NAMALWA (cell line): ENCODE results near the gene SASH3.

Experiments used
- DNase-seq: peaks from one replicate; pipeline ENCODE4 v3.0.0-alpha.2; 2015; ENCODE audit warnings: low spot score

Gene SASH3

DNA sequence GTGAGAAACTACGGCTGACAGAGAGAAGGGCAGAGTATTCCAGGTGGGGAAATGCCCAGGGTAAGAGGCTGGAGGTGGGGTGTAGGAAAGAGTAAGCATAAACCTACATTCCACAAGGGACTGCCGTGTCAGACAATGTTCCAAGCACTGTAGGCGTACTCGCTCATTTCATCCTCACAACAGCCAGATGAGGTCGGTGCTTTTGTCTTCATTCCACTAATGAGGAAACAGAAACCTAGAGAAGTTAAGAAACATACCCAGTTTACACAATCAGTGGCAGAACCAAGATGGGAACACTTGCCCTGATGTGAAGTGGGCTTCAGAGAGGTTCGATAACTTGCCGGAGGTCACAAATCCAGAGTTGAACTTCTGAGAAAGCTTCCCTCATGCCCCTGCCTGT is 4.6 kb downstream of the SASH3 start:
- no peak for DNase-seq

DNA sequence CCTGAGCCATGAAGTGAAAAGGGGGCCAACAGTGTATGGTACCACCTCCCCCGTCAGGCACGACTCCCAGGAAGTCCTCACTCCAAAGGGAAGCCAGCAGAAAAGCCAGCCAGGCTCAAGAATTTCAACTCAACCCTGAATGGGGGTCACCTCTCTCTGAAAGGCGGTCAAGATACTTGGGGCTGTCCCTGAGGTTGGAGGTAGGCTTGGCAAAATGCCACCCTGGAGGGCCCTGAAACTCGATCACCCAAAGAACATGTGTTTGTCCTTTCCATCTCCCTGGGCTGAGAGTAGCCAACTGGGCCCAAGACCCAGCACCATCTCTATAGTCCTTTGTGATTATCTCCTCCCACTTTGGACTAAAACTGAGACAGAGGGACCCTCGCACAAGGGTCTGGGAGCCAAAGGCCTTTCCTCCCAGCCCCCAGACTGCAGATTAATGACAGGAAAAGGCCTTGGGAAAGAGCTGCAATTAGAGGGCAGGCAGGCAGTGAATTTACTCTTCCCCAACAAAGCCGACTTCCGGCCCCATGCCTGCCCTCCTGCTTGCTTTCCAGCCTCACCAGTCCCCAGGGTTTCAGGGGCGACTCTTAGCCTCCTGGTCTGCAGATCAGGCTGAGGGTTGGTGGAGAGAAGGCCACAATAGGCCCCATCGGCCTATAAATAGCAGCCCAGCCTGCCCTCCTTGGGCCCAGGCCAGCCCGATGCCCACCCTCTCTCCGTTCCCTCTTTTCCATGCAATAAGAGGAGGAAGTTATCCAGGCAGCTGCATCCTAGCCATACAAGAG is 5.6 kb downstream of the SASH3 start:
- no peak for DNase-seq

DNA sequence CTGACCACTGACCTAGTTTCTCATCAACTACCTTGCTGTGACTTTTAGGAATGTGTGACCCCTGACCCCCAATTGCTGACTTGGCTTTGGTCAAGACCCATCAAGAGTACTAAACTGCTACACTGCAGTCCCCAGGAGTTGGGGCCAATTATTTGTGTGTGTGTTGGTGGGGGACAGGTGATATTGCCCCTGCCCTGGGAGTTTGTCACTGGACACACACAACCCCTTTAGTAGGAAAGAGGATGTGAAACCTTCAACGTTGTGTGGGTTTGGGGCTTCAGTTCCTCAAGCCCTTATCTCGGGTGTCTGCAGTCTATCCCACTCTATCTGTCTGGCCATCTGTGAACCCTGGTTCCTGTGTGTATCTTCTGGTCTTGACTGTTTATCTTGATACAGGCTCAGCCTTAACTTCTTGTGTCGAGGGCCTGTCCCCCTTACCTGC is 6.5 kb downstream of the SASH3 start:
- DNase-seq = peak; percentile 69

DNA sequence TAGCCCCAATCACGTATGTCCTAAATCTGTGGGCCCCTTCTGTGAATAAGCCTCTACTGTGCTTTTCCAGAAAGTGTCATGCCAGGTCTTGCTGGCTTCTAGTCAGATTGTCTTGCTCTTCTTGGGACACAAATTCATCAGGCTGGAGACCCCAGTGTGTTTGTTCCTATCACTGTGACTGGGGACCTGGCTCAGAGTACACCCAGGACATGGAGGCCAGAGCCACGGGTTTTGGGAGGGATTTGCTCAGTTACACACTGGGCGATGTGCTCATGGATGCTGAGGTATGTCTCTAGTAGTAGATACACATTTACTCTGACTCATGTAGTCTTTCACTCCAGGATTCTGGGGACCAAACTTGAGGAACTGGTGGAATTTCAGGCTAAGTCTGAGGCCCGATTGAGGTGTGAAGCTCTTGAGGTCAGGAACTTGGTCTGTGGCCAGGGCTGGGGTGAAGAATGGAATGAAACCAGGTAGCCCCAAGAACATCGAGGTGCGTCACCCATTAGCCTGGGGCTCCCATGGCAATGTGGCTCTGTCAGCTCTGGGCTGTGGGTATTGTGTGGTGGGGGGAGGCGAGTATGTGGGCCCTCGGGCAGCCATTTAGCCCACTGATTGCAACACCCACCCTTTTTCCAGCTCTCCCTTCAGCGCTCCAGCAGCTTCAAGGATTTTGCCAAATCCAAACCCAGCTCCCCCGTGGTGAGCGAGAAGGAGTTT is 7.7 kb downstream of the SASH3 start:
- no peak for DNase-seq

DNA sequence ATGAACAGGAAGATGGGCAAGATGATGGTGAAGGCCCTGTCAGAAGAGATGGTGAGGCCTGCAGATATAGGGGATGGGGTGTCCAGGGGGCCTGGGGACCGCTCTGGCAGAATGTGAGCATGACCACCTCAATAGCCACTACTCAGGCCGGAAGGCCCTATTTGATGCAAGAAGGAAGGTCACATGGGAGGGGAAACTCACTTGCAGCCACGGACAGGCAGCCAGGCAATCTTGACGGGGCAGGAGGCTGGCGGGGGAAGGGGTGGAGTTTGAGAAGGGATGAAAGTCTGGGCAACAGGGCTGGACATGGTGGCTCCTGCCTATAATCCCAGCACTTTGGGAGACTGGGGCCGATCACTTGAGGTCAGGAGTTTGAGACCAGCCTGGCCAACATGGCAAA is 8.8 kb downstream of the SASH3 start:
- DNase-seq = no peak

DNA sequence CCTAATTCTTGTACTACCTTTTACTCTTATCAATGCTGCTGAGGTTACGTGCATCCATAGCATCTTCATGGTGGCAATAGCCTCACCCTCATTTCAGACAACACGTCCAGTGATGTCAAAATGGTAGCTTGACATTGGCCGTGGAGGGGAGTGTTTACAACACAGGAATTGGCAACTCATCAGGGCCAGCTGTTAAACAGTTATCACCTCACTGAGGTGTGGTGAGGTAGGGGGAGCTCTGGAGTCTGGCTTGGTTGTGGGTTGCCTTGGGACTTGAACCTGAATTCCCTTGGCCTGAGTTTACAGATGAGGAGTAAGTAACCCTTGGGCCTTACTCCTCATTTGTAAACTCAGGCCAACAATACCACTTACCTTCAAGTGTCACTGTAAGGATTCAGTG is 10.4 kb downstream of the SASH3 start:
- DNase-seq = no peak

DNA sequence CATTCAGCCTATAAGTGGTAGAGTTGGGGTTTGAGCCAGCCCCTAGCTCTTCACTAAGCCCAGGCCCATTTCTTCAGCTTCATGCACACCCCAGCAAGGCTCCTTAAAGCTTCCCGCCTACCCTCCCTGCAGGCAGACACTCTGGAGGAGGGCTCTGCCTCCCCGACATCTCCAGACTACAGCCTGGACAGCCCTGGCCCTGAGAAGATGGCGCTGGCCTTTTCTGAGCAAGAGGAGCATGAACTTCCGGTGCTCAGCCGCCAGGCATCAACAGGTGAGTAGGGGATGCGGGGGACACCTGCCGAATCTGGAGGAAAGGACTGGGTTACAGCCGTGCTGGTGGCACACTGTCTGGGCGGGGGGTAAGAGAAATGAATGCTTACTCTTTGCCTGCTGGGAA is 11.1 kb downstream of the SASH3 start:
- DNase-seq = no peak

DNA sequence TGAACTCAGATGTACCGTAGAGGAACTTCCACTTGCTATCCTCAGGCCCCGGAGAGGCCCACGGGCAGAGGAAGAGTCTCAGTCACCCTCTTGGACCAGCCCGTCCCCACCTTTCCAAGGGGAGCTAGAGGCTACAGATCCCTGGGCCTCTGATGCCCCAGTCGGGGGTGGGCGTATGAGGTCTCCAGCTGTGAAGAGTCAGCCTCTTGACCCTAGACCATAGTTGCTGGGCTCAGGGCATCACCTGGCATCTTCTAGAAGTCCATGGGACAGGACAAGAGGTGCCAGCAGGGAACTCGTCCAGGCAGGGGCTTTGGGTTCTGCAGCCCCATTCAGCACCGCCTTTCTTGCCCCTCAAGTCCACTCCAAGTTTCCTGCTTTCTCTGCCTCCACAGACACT is 11.6 kb downstream of the SASH3 start:
- DNase-seq = no peak

DNA sequence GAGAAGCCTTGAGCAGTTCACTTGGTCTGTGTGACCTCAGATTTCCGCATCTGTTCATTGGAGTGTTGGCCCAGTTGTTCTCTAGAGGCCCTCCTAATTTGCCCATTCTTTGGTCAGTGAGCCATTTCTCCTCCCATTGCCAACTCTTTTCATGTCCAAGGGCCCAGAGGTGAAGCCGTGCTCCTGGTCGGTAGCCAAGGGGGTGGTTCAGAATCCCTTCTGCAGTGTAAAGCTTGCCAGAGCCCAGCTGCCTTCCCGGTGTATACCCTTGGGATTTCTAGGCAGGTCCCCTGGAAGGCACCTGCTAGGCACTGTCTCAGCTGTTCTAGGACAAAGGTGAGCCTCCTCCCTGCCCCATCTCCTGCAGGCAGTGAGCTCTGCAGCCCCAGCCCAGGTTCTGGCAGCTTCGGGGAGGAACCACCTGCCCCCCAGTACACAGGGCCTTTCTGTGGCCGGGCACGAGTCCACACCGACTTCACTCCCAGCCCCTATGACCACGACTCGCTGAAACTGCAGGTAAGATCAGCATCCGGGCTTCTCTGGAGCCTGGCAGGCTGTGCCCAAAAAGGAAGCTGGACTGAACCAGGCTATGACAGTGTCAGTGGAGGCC is 12.3 kb downstream of the SASH3 start:
- DNase-seq = no peak

DNA sequence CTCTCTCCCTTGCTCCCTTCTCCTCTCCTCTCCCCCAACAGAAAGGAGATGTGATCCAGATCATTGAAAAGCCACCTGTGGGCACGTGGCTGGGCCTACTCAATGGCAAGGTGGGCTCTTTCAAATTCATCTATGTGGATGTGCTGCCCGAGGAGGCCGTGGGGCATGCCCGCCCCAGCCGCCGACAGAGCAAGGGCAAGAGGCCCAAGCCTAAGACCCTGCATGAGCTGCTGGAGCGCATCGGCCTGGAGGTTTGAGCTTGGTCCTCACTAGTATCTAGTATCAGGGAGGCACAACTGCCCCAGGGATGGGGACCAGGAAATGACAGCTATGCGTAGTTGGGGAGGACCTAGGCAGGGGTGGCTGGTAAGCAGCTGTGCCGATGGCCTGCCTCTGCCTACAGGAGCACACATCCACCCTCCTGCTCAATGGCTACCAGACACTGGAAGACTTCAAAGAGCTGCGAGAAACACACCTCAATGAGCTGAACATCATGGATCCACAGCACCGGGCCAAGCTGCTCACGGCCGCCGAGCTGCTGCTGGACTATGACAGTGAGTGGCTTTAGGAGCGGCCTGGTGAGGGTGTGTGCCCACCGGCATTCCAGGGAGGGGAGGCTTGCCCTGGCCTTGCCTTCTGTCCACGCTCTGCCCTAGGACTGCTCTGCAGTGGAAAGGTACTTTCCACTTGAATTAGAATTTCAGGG is 13.0 kb downstream of the SASH3 start:
- no peak for DNase-seq

DNA sequence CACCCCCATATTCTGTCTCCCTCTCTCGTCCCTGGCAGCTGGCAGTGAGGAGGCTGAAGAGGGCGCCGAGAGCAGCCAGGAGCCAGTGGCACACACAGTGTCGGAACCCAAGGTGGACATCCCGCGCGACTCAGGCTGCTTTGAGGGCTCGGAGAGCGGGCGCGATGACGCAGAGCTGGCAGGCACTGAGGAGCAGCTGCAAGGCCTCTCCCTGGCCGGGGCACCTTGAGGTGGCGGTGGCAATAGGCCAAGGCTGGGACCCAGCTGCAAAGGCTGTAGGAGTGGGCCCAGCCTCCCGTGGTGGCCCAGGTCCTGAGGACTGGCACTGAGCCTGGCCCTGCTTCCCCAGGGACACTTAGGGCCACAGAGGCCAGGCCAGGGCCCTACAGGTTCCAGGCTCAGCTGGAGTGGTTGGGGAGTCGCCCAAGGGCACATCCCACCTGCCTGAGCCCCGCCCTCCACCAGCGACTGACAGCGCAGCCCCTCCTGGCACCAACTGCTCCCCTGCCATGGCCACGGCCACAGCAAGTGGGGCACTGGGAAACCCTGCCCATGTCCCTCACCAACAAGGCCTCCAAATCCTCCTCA is 13.9 kb downstream of the SASH3 start:
- no peak for DNase-seq

DNA sequence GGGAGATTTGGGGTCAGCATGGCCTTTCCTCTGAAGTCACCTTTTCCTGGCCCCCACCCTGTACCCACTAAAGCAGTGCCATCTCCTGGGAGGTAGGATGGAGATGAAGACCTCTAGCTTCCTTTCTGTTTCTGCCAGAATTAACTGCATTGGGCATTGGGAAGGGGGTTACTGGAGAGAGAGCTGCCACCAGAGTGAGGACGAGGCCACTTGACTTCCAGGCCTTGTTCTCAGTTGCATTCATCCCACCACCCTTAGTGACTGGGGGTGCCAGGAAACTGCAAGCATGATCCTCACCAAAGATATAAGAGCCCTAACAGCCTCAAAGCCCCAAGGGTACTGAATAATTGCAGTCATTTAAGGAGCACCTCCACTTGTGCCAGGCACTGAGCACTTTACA is 15.8 kb downstream of the SASH3 start:
- no peak for DNase-seq

DNA sequence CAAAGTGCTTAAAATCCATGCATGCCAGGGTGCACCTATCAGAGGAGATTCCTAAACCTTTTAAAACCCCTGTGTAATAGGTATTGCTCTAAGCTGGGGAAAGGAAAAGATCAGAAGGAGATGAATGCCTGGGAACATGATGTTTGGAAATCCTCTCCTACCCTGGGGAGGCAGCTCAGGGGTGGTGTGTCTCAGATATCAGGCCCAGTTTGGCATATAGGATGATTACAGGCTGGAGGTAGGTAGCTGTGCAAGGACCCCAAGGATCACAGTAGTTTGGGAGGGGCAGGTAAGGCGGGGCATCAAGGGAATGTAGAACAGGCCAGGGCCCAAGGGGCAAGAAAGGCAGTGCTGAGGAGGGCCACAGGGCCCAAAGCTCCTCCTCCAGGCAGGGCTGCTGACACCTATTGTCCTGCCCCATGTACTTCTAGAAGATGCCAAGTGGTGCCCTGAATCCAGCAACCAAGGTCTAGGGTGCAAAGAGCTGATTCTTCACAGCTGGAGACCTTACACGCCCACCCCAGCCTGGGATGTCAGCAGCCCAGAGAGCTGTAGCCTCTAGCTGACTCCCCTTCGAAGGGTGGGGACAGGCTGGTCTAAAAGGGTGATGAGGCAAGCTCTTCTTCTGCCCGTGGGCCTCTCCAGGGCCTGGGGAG is 17.6 kb downstream of the SASH3 start:
- no peak for DNase-seq

DNA sequence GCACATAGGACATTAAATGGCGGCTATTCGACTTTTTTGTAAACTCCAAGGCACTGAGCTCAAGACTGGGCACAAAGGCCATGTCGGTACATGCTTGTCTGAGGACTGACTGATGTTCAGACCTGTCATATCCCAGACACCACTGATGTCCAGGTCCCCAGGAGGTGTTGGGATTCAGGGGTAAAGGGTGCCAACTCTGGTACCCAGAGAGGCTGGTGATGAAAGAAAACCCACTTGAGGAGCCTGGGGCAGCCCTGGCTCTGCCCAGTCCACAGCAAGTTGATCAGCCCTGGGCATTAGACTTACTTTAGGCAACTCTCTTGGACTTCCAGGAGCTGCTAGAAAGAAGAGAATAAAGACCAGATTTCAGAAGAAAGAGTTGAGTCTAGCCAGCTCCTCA is 18.7 kb downstream of the SASH3 start:
- DNase-seq = no peak

DNA sequence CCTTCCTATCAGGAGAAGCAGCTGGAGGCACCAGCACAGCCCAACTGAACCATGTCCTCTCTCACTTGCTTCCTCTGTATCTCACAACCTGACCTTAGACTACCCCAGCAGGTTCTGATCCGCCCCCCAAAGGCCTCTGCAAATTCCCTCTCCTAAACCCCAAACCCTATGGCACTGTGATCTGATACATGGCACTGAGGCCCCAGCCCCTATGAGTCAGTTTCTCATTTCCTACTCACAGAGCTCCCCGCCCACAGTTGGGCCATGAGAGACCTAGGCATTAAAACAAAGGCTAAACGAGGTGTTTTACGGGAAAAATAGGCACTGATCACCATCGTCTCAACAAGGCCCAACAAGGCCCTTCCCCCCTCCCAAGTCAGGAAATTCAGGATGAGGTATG is 19.1 kb downstream of the SASH3 start:
- DNase-seq = no peak

DNA sequence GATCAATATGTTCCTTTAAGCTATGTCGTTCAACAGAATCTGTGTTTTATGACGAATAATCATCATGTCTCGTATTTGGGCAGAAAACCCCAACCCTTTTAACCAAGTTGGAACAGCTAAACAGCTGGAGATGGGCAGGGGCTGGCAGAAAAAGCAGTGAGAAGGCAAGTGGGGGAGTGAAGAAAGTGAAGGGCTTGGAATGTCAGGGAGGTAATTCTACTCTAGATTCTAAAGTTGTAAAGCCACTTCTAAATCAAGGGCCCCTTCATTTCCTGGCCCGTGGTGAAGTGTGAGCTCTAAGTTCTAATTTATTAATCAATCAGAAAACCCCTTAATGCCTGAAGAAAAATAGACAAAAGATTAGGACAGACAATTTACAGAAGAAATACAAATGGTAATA is 20.4 kb downstream of the SASH3 start:
- no peak for DNase-seq

DNA sequence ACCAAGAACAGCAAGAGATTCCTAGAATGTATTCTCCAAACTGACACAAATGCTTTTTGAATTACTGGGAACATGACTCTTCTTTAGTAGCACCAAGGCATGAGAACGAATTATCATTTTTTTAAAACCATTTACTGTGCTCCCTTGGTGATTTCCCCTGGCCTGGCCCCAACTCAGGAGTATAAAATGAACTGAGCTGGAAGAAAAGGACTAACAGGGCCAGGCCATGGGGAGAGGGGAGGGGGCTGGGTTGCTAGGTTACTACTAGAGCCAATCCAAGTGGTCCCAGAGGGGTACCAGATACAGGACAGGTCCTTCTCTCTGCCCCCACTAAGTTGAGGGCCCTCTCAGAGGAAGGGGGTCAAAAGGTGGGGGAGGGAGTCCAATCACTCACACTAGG is 23.1 kb downstream of the SASH3 start:
- no peak for DNase-seq

DNA sequence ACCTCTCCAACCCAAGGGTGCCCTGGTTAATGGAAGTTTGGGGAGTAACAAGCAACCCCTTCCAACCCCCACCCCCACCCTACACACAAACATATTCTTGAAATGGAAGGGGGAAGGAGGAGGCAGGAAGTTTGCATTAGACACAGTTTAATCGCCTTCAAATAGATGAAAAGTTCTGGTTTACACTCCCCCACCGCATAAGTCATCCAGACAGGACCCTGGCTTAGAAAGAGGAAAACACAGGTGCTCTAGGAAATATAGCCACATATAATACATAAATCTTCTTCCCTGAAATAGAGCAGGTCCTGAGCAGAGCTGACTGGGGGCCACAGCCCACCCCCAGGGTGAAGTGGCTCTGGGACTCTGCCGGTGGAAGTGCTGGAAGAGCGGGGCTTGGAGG is 25.1 kb downstream of the SASH3 start:
- DNase-seq = no peak

DNA sequence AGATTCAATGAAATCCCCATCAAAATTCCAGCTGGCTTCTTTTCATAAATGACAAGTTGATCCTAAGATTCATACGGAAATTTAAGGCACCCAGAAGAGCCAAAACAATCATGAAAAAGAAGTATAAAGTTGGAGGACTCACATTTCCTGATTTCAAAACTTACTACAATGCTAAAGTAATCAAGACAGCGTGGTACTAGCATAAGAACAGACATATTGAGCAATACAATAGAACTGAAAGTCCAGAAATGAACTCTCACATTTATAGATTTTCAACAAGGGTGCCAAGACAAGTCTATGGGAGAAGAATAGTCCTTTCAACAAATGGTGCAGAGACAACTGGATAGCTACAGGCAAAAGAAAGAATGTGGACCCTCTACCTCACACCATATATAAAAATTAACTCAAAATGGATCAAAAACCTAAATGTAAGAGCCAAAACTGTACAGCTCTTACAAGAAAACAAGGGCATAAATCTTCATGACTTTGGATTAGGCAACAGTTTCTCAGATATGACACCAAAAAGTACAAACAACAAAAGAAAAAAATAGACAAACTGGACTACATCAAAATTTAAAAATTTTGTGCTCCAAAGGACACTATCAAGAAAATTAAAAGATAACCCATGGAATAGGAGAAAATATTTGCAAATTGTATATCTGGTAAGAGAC is 28.5 kb downstream of the SASH3 start:
- no peak for DNase-seq

DNA sequence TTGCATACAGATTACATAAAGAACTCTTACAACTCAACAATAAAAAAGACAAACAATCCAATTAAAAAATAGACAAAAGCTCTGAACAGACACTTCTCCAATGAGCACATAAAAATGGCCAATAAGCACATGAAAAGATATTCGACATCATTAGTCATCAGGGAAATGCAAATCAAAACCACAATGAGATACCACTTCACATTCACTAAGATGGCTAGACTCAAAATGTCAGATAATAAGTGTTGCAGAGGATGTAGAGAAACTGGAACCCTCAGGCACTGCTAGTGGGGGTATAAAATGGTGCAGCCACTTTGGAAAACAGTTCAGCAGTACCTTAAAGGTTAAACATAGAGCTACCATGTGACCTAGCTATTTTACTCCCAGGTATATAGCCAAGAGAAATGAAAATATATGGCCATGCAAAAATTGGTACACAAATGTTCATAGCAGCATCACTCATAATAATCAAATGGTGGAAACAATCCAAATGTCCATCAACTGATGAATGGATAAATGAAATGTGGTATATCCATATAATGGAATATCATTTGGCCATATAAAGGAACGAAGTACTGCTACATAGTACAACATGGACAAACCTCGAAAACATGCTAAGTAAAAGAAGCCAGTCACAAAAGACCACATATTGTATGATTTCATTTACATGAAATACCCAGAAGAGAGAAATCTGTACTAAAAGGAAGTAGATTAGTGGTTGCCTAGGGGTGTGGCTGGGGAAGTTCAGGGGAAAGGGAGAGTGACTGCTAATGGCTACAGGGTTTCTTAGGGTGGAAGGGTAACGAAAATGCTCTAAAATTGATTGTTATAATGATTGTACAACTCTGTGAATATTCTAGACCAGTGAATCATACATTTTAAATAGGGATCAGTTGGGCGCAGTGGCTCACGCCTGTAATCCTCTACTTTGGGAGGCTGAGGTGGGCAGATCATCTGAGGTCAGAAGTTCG is 29.4 kb downstream of the SASH3 start:
- no peak for DNase-seq
